HTERT RPE-1 (cell line): ENCODE results near the gene CTXN1.

Experiments used
- in situ Hi-C: fragments of 300-500 bp; cut with MboI; formaldehyde crosslinking; loops from 4 replicates; pipeline ENCODE4 v1.14.3; 2020; ENCODE audit warnings: low sequenced_read_pairs

The CTXN1 gene

DNA sequence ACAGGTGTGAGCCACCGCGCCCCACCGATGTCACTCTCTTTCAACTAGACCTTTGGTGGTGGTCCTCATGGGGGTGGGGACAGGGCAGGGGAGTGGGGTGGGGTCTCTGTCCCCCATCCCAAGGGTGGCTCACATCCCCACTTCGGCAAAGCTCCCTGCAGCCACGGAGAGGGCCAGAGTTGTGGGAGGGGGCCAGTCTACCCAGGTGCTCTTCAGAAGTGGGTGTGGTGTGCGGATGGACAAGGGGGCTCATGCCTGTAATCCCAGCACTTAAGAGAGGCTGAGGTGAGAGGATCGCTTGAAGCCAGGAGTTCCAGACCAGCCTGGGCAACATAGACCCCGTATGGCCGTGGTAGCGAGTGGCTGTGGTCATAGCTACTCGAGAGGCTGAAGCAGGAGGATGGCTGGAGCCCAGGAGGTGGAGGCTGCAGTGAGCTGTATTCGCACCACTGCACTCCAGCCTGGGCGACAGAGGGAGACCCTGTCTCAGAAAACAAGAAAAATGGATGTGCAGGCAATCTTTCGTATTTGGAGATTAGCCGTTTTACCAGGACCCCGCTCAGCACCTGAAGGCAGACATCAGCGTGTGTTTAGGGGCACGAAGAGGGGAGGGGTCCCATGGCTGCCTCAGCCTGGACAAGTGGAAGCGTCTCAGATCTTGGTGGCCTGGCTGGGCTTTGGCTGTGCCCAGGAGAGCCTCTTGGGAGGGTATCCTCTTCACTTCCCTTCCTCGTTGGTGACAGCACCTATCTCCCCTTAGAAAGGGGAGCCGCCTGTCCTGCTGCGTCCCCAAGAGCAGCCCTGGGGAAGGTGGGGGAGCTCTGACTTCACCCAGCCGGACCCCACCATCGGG lies 10.5 kb downstream of the CTXN1 start:
- in situ Hi-C loops = no loop called here

DNA sequence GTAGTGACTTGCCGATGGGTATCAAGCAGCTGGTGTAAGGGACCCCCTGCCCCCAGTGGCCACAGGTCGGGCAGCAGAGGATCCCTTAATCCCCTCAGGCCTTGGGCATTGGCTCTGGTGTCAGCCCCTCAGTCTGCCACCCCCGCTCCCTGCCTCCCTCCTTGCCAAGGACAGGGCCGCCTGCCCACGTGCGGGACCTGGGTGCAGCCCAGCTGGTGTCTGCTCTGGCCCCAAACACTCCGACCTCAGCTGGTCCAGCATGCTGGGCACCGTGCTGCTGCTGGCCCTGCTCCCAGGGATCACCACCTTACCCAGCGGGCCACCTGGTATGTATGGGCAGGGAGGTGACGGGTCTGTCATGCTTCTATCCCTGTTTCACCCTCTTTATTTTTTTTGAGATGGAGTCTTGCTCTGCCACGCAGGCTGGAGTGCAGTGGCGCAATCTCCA lies 11.3 kb downstream of the CTXN1 start, which contains the start of gene TGFBR3L:
Gene TGFBR3L (plus strand): TSS at position 233 of the 448 bp plus-strand sequence.
- in situ Hi-C loops = no loop called here

DNA sequence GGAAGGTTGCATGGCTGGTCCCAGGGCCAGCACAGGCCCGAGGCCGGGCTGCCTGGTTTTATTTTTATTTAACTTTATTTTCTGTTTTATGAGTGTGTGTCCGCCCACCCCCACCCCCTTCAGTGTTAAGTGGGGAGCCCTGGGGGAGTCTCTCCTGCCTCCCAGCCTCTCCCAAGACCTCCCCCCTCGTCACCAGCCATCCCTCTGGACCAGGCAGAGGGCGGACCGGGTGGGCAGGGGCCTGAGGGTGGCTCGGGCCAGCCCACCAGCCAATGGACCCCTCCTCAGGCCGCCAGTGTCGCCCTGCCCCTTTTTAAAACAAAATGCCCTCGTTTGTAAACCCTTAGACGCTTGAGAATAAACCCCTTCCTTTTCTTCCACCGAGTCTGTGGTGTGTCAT lies 11.8 kb downstream of the CTXN1 start:
- in situ Hi-C loops = no loop called here

DNA sequence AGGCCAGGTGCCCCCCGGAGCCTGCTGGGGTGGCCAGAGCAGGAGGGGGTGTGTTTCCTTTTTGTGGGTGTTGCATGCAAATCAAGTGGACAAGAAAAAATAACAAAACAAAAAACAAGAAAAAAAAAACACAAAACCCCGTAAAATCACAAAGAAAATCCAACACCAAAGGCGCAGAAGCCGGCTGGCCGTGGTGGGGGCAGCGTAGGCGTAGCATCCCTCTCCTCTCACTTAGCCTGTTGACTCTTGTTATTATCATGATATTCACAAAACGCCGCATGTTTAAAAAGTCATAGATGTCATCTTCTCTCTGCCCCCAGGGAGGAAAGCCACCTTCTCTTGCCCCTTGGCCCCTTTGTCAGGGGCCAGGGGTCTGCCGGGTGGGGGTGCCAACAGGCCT lies 12.3 kb downstream of the CTXN1 start:
- in situ Hi-C loops = no loop called here

DNA sequence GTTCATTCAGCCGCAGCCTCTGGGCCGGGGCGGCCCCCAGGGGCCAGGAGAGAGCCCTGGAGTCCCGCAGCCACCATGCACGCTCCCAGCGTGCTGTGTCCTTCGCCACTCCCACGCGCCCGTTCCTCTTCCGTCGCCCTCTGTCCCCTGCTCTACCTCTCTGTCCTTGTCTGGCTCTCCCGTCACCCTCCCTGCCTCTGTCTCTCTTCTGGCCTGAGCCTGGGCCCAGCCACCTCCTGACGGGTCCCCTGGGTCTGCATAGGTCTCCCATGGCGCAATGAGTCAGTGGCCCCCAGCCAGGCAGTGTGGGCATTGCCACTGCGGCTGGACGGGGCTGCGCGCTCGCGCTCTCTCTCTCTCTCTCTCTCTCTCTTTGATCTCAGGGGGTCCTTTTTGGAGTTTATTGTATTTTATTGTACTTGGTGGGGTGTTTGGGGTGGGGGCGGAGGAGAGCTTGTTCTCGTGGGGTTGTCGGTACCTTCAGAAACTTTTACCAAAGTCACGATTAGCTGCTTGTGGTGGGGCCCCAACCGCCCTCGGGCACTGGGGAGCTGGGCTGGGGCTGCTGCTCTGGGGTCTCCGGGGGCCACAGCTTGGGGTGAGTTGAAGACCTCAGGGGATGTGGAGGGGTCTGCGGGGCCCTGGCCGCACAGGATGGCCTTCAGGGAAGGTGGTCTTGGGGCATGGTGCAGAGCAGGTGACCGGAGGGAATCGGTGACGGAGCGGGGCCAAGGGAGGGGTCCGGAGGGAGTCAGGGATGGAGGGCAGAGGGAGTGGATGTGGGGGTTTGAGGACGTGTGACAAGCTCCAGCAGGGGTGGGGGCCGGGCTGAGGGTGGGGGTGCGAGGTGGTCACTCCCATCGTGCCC lies 13.0 kb downstream of the CTXN1 start:
- in situ Hi-C loops = no loop called here

DNA sequence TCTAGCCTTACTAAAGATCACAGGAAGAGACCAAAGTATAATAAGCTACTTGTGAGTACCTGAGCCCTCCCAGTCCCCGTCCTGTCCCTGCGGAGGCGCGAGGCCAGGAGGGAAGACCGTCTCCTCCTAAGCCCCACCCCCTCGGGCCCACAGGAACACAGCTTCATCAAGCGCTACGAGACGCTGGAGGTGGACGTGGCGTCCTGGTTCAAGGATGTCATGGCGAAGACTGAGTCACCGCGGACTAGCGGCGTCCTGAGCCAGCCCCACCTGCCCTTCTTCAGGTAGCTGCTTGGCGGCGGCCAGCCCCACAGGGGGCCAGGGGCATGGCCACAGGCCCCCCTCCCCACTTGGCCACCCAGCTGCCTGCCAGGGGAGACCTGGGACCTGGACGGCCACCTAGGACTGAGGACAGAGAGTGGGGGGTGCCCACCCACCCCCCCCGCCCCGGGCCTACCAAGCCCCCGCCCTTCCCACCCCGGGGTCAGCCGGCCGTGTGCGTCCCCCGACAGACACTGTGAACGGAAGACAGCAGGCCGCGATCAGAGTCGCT lies 13.7 kb downstream of the CTXN1 start:
- in situ Hi-C loops = no loop called here

DNA sequence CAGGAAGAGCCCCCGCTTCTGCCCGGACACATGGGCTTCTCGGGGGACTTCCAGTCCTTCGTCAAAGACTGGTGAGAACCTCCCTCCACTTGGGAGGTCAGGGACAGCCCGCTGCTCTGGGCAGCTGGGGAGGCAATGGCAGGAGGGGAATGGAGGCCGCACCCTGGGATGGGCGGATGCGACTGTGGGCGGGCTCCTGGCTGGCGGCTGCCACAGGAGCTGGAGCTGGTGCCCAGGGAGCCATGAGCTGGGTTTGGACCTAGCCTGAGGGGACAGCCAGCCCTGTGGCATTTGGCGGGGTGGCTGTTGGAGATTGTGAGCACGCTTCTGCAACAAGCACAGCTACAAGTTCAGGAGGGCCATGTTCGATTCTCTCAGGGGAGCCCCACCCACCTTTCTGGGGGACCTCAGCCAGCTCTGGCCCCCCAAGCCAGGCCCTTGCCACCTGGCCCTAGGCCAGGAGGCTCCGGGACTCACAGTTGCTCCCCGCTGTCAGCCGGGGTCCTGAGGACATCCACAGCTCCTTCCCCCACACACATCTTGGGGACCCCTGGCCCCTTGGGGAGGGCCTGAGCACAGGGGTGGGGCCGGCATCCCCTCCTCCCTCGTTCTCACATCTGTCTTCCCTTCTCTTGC lies 14.3 kb downstream of the CTXN1 start:
- in situ Hi-C loops = no loop called here

DNA sequence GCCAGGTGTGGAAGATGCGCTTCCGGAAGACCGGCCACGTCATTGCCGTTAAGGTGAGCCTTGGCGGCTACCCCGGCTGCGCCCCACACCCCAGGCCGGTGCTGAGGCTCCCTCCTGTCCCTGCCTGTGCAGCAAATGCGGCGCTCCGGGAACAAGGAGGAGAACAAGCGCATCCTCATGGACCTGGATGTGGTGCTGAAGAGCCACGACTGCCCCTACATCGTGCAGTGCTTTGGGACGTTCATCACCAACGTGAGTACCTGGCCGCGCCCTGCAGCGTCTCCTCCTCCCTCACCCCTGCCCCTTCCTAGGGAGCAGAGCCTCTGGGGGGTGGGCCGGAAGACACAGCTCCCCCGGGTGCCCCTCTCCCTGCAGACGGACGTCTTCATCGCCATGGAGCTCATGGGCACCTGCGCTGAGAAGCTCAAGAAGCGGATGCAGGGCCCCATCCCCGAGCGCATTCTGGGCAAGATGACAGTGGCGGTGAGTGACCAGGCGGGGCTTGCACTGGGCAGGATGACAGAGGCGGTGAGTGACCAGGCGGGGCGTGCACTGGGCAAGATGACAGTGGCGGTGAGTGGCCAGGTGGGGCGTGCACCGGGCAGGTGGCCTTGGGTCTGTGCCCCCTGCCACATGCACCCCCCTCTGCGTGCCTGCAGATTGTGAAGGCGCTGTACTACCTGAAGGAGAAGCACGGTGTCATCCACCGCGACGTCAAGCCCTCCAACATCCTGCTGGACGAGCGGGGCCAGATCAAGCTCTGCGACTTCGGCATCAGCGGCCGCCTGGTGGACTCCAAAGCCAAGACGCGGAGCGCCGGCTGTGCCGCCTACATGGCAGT lies 15.4 kb downstream of the CTXN1 start:
- in situ Hi-C loops = no loop called here

DNA sequence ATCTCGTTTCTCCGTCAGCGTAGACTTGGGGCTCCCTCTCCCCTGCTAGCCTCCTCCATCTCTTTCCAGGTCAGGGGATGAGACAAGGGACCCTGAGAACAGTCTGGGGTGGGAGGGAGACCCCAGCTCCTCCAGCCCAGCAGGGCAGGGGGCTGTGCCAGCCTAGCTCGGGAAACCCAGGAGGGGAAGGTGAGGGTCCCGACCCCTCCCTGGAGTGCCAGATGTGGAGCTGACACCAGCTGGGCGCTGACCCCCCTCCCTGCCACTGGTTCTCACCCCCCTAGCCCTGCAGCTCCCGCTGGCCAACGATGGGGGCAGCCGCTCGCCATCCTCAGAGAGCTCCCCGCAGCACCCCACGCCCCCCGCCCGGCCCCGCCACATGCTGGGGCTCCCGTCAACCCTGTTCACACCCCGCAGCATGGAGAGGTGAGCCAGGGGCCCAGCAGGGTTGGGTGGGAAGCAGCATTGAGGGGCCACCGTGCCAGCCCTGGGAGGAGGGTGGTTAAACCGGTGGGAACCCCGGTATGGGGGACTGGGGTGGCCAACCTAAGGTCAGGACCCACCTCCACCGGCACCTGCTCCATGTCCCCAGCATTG lies 16.4 kb downstream of the CTXN1 start:
- in situ Hi-C loops = no loop called here

DNA sequence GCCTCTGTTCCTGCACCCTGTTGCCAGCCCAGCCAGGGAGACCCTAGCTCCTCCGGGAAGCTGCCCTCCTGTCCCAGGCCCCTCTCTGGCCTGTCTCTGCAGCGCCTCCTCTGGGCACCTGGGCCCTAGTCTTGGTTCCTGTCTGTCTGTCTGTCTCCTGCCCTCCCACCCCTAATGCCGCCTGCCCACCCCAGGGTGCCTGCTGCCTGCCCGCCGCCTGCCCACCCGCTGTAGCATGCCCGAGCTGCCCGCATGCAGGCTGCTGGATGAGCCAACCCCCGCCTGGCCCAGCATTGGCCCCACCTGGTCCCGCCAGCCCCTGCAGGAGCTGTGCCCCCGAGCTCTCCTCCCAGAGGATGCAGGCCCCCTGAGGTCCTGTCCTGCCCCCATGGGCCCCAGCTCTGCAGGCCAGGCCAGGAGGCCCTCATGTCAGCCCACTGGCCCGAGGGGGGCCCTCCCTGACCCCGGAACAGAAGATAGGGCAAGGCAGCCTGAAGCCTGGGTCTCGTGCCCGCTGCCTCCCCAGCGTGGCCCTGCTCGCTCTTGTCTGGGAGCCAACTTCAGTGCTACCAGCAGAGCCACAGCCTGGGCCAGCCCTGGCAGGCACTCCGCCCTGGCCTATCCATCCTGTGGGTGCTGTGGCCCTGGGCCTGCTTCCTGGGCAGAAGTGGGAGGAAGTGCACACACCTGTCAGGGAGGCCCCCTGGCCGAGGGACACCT lies 17.0 kb downstream of the CTXN1 start:
- in situ Hi-C loops = no loop called here

DNA sequence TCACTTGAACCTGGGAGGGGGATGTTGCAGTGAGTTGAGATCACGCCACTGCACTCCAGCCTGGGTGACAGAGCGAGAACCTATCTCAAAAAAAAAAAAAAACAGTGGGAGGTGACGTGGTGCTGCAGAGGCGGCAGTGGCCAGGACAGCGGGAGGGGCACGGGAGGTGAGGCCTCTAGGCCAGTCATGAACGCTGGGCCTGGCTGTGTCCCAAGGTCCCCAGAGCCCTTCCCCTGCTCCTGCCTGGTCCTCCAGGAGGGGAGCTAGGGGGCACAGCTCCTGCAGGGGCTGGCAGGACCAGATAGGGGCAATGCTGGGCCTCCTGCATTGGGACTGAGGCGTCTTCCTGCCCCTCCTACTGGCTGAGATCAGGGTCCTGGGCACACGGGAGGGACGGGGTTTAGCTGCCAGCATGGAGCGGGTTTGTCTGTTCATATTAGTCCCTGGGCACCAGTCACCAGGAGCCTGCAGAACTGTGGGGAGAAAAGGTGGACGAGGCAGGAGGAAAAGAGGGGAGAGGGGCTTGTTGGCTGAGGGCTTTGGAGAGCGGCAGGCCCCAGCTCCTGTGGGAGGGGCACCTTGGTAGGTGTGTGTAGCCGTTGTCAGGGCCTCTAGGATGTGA lies 17.7 kb downstream of the CTXN1 start:
- in situ Hi-C loops = no loop called here

DNA sequence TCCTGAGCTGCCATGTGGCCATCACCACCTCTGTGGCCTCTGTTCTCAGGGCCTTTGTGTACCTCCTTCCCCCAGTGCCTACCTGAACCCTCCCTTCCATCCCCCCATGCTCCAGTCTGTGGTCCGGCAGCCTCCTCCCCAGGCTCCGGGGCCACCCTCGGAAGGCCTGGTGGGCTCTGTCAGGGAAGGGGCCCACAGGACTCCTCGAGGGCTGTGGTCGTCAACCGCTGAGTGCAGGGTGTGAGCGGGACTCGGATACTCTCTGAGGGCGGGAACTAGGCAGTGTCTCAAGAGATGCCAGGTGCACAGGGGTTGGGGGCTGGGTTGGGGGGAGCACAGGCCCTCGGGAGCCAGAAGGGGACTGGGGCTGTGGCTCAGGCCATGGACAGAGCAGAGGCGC lies 18.4 kb downstream of the CTXN1 start:
- in situ Hi-C loops = no loop called here

DNA sequence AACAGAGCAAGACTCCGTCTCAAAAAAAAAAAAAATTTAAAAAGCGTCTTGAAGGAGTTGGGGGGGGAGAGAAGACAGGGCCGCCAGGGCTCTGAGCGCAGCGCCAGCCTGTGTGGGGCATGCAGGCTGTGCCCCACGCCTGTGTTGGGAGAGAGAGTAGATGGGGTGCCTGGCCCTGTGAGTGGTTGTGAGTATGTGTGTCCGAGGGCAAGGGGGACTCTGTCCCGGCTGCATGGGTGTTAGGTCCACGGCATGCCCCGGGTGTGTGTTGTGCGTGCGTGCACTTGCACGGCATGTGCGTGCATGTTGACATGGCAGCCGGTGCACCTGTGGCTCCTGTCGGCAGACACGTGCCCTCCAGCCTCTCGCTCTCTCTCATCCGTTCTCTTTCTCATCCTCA lies 18.8 kb downstream of the CTXN1 start:
- in situ Hi-C loops = no loop called here

DNA sequence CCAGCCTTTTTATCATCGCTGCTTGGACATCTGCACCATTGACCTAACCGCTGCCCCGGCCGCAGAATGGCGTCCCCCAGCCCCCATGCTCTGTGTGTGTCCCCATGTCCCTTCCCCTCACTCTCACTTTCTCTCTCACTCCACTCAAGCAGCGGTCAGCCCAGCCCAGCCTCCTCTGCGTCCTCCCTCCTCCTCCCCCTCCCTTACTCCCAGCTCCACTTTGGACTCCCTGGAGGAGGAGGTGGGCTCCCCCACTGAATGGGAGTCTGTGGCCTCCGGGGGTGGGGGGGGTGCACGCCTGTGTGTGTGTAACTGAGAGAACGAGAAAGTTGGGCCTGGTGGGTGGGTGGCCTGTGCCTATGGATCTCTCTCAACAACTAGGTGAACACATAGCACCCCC lies 20.1 kb downstream of the CTXN1 start:
- in situ Hi-C loops = no loop called here

DNA sequence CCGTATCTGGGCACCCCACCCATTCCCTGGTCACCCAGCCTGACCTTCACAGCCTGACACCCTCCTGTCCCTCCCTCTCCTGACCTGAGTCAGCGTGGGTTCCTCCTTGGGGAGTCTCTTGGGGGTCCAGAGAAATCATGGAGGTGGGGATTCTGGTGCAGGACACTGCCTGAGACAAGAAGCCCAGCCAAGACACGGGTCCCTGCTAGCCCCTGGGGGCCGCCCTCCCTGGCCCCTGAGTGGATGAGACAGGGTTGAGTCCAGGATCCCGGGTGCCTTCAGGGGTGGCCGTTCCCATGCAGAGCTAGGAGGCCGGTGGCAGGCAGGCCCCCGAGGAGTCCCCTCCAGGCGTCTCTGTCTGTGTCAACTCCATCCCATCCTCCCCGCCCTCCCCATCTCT lies 20.7 kb downstream of the CTXN1 start:
- in situ Hi-C loops = no loop called here

DNA sequence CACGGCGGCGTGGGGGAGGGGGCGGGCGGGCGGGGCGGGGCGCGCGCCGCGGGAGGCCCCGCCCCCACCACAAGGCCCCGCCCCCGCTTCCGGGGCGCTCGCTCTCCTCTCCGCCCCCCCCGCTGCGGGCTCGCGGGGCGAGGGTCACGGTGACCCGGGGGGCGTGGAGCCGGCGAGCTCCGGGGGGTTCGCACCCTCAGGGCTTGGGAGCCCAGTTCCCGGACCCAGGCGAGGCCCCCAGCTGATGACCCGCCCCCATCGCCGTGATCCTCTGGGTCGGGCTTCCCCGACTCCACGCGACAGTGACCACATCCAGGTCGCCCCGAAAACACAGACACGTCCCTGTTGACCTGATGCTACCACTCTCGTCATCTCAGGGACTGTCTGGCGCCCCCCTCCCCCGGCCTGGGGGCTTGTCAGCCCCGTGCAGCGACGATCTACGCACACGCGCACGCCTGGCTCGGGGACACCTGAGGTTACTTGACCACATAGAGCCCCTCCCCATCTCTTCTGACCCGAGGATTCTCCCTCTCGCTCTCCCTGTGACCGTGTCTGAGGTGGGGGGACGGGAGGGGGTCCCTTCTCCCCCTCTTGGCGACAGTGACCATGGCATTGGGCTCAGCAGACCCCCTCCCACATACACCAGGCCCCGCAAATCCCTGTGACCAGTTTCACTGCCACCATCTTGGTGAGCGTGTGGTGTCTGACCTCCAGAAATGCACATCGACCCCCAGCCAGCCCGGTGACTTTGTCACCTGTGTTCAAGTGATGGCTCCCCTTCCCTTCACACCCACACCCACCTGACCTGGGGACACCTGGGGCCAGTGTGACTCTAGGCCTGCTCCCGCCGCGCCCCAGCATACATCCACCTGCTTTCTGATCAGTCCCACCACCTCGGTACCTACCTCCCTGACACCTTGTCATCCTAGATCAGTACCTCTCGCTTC lies 21.6 kb downstream of the CTXN1 start:
- in situ Hi-C loops = no loop called here

DNA sequence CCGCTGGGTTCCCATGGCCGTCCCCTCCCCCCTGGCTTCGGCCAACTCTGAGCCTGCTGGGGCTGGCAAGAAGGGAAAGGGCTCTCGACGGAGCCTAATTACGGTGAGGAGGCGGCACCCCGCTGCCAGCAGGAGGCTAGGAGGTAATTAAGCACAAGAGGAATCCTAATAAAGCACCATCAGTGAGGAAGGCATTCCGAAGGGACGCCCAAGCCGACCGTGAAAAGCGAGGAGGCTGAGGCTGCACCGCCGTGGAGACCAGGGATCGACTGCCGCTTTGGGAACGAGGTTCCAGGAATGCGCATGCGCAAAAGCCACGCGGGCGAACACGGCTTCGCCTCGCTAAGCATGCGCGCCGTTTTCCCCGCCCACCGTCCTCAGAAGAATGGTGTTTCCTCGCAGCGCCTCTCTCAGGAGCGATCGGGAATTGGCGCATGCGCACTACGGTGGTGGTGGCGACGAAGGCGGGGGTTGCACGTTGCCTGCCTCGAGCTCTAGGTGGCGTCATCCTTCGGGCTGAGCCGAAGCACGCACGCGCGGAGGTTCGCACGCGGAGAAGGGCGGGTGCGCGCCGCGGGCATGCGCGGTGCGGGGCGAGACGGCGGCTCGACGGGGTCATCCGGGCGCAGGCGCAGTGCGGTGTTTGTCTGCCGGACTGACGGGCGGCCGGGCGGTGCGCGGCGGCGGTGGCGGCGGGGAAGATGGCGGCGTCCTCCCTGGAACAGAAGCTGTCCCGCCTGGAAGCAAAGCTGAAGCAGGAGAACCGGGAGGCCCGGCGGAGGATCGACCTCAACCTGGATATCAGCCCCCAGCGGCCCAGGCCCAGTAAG lies 22.5 kb downstream of the CTXN1 start, which contains the start of gene MAP2K7:
Gene MAP2K7 (plus strand): TSS at position 634 of the 830 bp plus-strand sequence. CDS start 68 bp downstream, at position 702.
- in situ Hi-C loops = no loop called here
